GM23338 (cell line): ENCODE data around the gene MSL2. TPM values are rescaled to one million over a fixed set of nuclear protein-coding genes. Genes with fewer than 3 reads are reported as not detected.
"Not testable (repeated sequence)": the region's sequence is repeated elsewhere in the genome, so short reads cannot be mapped to it uniquely, and the experiment has no call there.

ENCODE experiments used
- ATAC-seq: fragments of 200-7000 bp; cut with Tn5 transposase; 3 replicates; pipeline ENCODE4 v1.9.1; 2020
- DNase-seq: peaks from one replicate; pipeline ENCODE4 v3.0.0-alpha.2; 2015; ENCODE audit warnings: low spot score
- H2AFZ ChIP-seq: fragments of 200-600 bp; sonication (generic); 2 replicates; pipeline ENCODE4 v1.8.0; 2016; ENCODE audit warnings: antibody characterized with exemption, mild to moderate bottlenecking, moderate library complexity
- H3F3A ChIP-seq: fragments of 200-600 bp; sonication (generic); replicated peaks from 2 replicates; pipeline ENCODE4 v1.8.0; 2017; ENCODE audit warnings: antibody characterized with exemption, mixed run types, low read depth
- H3K27ac ChIP-seq: fragments of 200-600 bp; sonication (generic); 2 replicates; pipeline ENCODE4 v1.6.1; 2016; ENCODE audit warnings: low read depth
- H3K27me3 ChIP-seq: fragments of 200-600 bp; sonication (generic); 2 replicates; pipeline ENCODE4 v1.8.0; 2016; ENCODE audit warnings: mild to moderate bottlenecking, mixed run types, moderate library complexity; ENCODE audit not compliant: insufficient read depth
- H3K36me3 ChIP-seq: fragments of 200-600 bp; sonication (generic); 2 replicates; pipeline ENCODE4 v1.8.0; 2016; ENCODE audit warnings: mild to moderate bottlenecking; ENCODE audit not compliant: insufficient read depth
- H3K4me1 ChIP-seq: fragments of 200-600 bp; sonication (generic); 2 replicates; pipeline ENCODE4 v1.8.0; 2016; ENCODE audit warnings: mild to moderate bottlenecking, moderate library complexity; ENCODE audit not compliant: insufficient read depth
- H3K4me2 ChIP-seq: fragments of 200-600 bp; sonication (generic); 2 replicates; pipeline ENCODE4 v1.7.1; 2017; ENCODE audit warnings: mixed run types
- H3K4me3 ChIP-seq: fragments of 200-600 bp; sonication (generic); 2 replicates; pipeline ENCODE4 v1.6.1; 2016; ENCODE audit warnings: mixed run types
- H3K79me2 ChIP-seq: fragments of 200-600 bp; sonication (generic); replicated peaks from 2 replicates; pipeline ENCODE4 v1.8.0; 2017; ENCODE audit warnings: mild to moderate bottlenecking; ENCODE audit not compliant: insufficient read depth
- H3K9me2 ChIP-seq: fragments of 200-600 bp; sonication (generic); 2 replicates; pipeline ENCODE4 v1.8.0; 2017; ENCODE audit not compliant: insufficient read depth
- H4K20me1 ChIP-seq: fragments of 200-600 bp; sonication (generic); replicated peaks from 2 replicates; pipeline ENCODE4 v1.8.0; 2017; ENCODE audit warnings: mild to moderate bottlenecking; ENCODE audit not compliant: insufficient read depth
- H3K27ac Mint-ChIP-seq: 2 replicates; pipeline ENCODE4 v1.8.0; 2020; ENCODE audit warnings: inconsistent platforms, mild to moderate bottlenecking, moderate library complexity, mixed read lengths
- H3K27me3 Mint-ChIP-seq: 3 replicates; pipeline ENCODE4 v1.8.0; 2022; ENCODE audit warnings: low read depth, mild to moderate bottlenecking, moderate library complexity, mixed read lengths, inconsistent platforms; ENCODE audit not compliant: insufficient read depth, poor library complexity
- H3K36me3 Mint-ChIP-seq: 3 replicates; pipeline ENCODE4 v1.8.0; 2021; ENCODE audit warnings: low read depth, mild to moderate bottlenecking, inconsistent platforms, moderate library complexity, mixed read lengths
- H3K4me1 Mint-ChIP-seq: 3 replicates; pipeline ENCODE4 v1.8.0; 2020; ENCODE audit warnings: mild to moderate bottlenecking, inconsistent platforms, mixed read lengths
- H3K4me3 Mint-ChIP-seq: 3 replicates; pipeline ENCODE4 v1.8.0; 2021; ENCODE audit warnings: moderate library complexity, mild to moderate bottlenecking, inconsistent platforms, mixed read lengths
- H3K9me3 Mint-ChIP-seq: 3 replicates; pipeline ENCODE4 v1.8.0; 2020; ENCODE audit warnings: moderate library complexity, mild to moderate bottlenecking, inconsistent platforms, mixed read lengths
- CREB1 ChIP-seq: fragments of 250-450 bp; sonication (Bioruptor Pico); IDR thresholded peaks from 2 replicates; pipeline ENCODE4 v1.5.0; 2020; ENCODE audit warnings: low read depth, mild to moderate bottlenecking, moderate library complexity
- CTCF ChIP-seq, 2 experiments: fragments of 200-600 bp in 1 of 2; sonication (generic) in 1 of 2; conservative IDR thresholded peaks; 2 replicates each; pipeline versions ENCODE4 v1.5.1 to v1.6.1; 2016 to 2017; ENCODE audit warnings: antibody characterized with exemption in 2 of 2, low read depth in 2 of 2, mild to moderate bottlenecking in 2 of 2, moderate library complexity in 1 of 2
- ETS1 ChIP-seq: IDR thresholded peaks from 2 replicates; pipeline ENCODE4 v1.6.1; 2016; ENCODE audit warnings: antibody characterized with exemption
- EZH2 ChIP-seq: fragments of 200-600 bp; sonication (generic); IDR thresholded peaks from one replicate; pipeline ENCODE4 v1.8.0; 2017; ENCODE audit warnings: antibody characterized with exemption, mild to moderate bottlenecking, low read depth; ENCODE audit not compliant: unreplicated experiment
- EZH2phosphoT487 ChIP-seq: fragments of 200-600 bp; sonication (generic); IDR thresholded peaks from one replicate; pipeline ENCODE4 v1.8.1; 2018; ENCODE audit warnings: antibody characterized with exemption; ENCODE audit not compliant: unreplicated experiment
- JUNB ChIP-seq: IDR thresholded peaks from one replicate; pipeline ENCODE4 v1.6.1; 2016; ENCODE audit warnings: antibody characterized with exemption; ENCODE audit not compliant: unreplicated experiment
- NANOG ChIP-seq: IDR thresholded peaks from 2 replicates; pipeline ENCODE4 v1.6.1; 2016; ENCODE audit warnings: antibody characterized with exemption, borderline replicate concordance
- POLR2AphosphoS5 ChIP-seq: IDR thresholded peaks from 2 replicates; pipeline ENCODE4 v1.6.1; 2016; ENCODE audit warnings: antibody characterized with exemption, low read depth
- STAT1 ChIP-seq: IDR thresholded peaks from one replicate; pipeline ENCODE4 v1.6.1; 2016; ENCODE audit warnings: antibody characterized with exemption; ENCODE audit not compliant: unreplicated experiment
- ZNF114 ChIP-seq: fragments of 250-450 bp; sonication (Bioruptor Pico); IDR thresholded peaks from 2 replicates; pipeline ENCODE4 v1.5.0; 2020; ENCODE audit warnings: mild to moderate bottlenecking, moderate library complexity
- ZNF331 ChIP-seq: fragments of 250-450 bp; sonication (Bioruptor Pico); IDR thresholded peaks from 2 replicates; pipeline ENCODE4 v1.5.0; 2020; ENCODE audit warnings: low read depth, mild to moderate bottlenecking, moderate library complexity
- polyA plus RNA-seq: library from polyadenylated mRNA; unstranded; fragments of >200 nt; fragmentation: Nextera tagmentation; extraction: Ambion mirVana; gene quantifications from 2 replicates; pipeline ENCODE4 v1.2.1, GENCODE V29; 2016
- total RNA-seq: library from RNA; depleted of rRNA; stranded (reverse); fragments of >200 nt; shearing (Covaris generic); gene quantifications from 2 replicates; pipeline ENCODE4 v1.2.3, GENCODE V29; 2014
- TF ChIP-seq, protein P1 (sequence below): IDR thresholded peaks from one replicate; pipeline ENCODE4 v1.6.1; 2018; ENCODE audit warnings: antibody characterized with exemption; ENCODE audit not compliant: unreplicated experiment

Gene MSL2
- total and polyA plus RNA-seq, 2 experiments from 2014 or later, result 7.5 to 50.6 TPM

GRCh38 chr3:136119332-136119731 is 76.8 kb downstream of the MSL2 start:
- H3K4me3 Mint-ChIP-seq, H3K4me1 Mint-ChIP-seq, H3K27ac Mint-ChIP-seq, H3K9me2 ChIP-seq, DNase-seq, H4K20me1 ChIP-seq, H3K36me3 ChIP-seq, H3K79me2 ChIP-seq, H3K4me3 ChIP-seq, H3K27ac ChIP-seq, H3K4me1 ChIP-seq, H3K4me2 ChIP-seq, H3F3A ChIP-seq, H3K27me3 Mint-ChIP-seq, ATAC-seq, H2AFZ ChIP-seq, H3K27me3 ChIP-seq: not testable (repeated sequence)
- H3K9me3 Mint-ChIP-seq, result peaks cover 39% of the 10 kb centered on the region
- H3K36me3 Mint-ChIP-seq, result peaks cover 25% of the 10 kb centered on the region

DNA sequence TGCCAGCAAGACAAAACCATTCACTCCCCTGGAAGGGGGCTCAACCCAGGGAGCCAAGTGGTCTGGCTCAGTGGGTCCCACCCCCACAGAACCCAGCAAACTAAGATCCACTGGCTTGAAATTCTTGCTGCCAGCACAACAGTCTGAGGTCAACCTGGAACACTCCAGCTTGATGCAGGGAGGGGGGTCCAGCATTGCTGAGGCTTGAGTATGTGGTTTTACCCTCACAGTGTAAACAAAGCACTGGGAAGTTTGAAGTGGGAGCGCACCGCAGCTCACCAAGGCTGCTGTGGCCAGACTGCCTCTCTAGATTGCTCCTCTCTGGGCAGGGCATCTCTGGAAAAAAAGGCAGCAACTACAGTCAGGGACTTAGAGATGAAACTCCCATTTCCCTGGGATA is 81.7 kb downstream of the MSL2 start:
- Histone ChIP-seq H3K9me2 (no peaks in the 10 kb centered on the region), H3K4me2 (no peak overlapping the region), H3K27me3 (no peaks in the 10 kb centered on the region), H3K36me3 (no peaks in the 10 kb centered on the region; the same call in 1 of the 2 replicates), H4K20me1 (no peaks in the 10 kb centered on the region), H3F3A (no peaks in the 10 kb centered on the region), H3K27ac (no peak overlapping the region), H2AFZ (no peak overlapping the region), H3K79me2 (no peaks in the 10 kb centered on the region), H3K4me3 (no peak overlapping the region), H3K4me1 (no peaks in the 10 kb centered on the region)
- peaks cover 41% of the 10 kb centered on the region; the same call in 2 of the 3 replicates for H3K36me3 Mint-ChIP-seq
- no peak overlapping the region for H3K27ac Mint-ChIP-seq
- no peak overlapping the region for H3K4me3 Mint-ChIP-seq
- H3K4me1 Mint-ChIP-seq, result no peaks in the 10 kb centered on the region
- ATAC-seq, result no peak
- H3K27me3 Mint-ChIP-seq, result no peaks in the 10 kb centered on the region
- H3K9me3 Mint-ChIP-seq, result peaks cover 56% of the 10 kb centered on the region
- no peak for DNase-seq
- no peak for TF ChIP-seq EZH2phosphoT487
- no peak for TF ChIP-seq NANOG
- no peak for TF ChIP-seq ETS1
- no peak for TF ChIP-seq ZNF331 (CRISPR knock-in tag)
- no peak for TF ChIP-seq EZH2
- no peak for TF ChIP-seq POLR2AphosphoS5
- TF ChIP-seq JUNB, result no peak
- TF ChIP-seq CTCF (conservative IDR thresholded peaks at IDR 0.05; ENCODE audit: low read depth in 2 of 2), result no peak
- TF ChIP-seq CREB1 (CRISPR knock-in tag), result no peak
- TF ChIP-seq, protein P1, sequence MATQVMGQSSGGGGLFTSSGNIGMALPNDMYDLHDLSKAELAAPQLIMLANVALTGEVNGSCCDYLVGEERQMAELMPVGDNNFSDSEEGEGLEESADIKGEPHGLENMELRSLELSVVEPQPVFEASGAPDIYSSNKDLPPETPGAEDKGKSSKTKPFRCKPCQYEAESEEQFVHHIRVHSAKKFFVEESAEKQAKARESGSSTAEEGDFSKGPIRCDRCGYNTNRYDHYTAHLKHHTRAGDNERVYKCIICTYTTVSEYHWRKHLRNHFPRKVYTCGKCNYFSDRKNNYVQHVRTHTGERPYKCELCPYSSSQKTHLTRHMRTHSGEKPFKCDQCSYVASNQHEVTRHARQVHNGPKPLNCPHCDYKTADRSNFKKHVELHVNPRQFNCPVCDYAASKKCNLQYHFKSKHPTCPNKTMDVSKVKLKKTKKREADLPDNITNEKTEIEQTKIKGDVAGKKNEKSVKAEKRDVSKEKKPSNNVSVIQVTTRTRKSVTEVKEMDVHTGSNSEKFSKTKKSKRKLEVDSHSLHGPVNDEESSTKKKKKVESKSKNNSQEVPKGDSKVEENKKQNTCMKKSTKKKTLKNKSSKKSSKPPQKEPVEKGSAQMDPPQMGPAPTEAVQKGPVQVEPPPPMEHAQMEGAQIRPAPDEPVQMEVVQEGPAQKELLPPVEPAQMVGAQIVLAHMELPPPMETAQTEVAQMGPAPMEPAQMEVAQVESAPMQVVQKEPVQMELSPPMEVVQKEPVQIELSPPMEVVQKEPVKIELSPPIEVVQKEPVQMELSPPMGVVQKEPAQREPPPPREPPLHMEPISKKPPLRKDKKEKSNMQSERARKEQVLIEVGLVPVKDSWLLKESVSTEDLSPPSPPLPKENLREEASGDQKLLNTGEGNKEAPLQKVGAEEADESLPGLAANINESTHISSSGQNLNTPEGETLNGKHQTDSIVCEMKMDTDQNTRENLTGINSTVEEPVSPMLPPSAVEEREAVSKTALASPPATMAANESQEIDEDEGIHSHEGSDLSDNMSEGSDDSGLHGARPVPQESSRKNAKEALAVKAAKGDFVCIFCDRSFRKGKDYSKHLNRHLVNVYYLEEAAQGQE, result no peak
- no peak for TF ChIP-seq ZNF114 (CRISPR knock-in tag)
- TF ChIP-seq STAT1, result no peak
